GM12864 (cell line): ENCODE data around the gene LNPK.
"Not testable (repeated sequence)": the region's sequence is repeated elsewhere in the genome, so short reads cannot be mapped to it uniquely, and the experiment has no call there.

Source experiments
- DNase-seq: peaks from one replicate; pipeline ENCODE4 v3.0.0-alpha.2; 2011; ENCODE audit warnings: low read depth
- H3K4me3 ChIP-seq: 2 replicates; pipeline ENCODE4 v1.5.1; 2011; ENCODE audit warnings: mild to moderate bottlenecking, low read depth, low read length, control low read depth
- CTCF ChIP-seq: IDR thresholded peaks from 2 replicates; pipeline ENCODE4 v1.5.1; 2011; ENCODE audit warnings: low read depth, mild to moderate bottlenecking, moderate library complexity, low read length, control low read depth, inconsistent platforms; ENCODE audit errors: missing control alignments

LNPK gene

DNA sequence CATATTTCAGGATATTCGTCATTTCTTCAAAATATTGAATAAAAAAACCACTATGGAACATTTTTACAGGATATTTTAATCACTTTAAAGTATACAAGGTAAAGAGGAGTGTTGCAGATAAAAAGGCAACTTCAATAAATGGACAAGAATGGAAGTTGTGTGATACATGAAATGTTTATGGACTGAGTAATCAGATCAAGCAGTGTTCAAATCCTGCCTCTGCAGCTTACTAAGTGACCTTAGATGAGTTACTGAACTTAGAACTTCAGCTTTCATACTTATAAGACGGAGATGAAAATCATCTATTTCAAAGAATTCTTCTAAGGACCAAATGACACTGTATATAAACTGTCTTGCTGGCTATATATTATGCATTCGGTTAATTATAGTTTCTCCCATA, 87.2 kb downstream of the LNPK start:
- no peak for DNase-seq

DNA sequence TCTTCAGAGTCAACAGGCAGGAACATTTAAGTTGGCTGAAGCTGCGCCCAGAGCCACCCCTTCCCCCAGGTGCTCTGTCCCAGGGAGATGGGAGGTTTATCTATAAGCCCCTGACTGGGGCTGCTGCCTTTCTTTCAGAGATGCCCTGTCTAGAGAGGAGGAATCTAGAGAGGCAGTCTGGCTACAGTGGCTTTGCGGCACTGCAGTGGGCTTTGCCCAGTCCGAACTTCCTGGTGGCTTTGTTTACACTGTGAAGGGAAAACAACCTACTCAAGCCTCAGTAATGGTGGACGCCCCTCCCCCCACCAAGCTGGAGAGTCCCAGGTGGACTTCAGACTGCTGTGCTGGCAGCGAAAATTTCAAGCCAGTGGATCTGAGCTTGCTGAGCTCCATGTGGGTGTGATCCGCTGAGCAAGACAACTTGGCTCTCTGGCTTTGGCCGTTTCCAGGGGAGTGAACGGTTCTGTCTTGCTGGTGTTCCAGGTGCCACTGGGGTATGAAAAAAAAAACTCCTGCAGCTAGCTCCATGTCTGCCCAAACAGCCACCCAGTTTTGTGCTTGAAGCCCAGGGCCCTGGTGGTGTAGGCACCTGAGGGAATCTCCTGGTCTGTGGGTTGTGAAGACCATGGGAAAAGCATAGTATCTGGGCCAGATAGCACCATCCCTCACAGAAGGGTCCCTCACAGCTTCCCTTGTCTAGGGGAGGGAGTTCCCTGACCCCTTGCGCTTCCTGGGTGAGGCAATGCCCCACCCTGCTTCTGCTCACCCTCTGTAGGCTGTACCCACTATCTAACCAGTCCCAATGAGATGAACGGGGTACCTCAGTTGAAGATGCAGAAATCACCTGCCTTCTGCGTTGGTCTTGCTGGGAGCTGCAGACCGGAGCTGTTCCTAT, 88.0 kb downstream of the LNPK start:
- DNase-seq, H3K4me3 ChIP-seq: not testable (repeated sequence)

More for the DNA sequence above, 87.2 kb downstream of the LNPK start:
- no peak for TF ChIP-seq CTCF
- H3K4me3 ChIP-seq, result no peak overlapping the region

DNA sequence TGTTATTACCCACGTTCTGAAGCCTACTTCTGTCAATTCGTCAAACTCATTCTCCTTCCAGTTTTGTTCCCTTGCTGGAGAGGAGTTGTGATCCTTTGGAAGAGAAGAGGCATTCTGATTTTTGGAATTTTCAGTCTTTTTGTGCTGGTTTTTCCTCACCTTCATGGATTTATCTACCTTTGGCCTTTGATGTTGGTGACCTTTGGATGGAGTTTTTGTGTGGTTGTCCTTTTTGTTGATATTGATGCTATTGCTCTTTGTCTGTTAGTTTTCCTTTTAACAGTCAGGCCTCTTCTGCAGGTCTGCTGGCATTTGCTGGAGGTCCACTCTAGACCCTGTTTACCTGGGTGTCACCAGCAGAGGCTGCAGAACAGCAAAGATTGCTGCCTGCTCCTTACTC, 88.8 kb downstream of the LNPK start:
- not testable (repeated sequence) for H3K4me3 ChIP-seq, DNase-seq

GRCh38 chr2:175904035-175904434, 98.0 kb downstream of the LNPK start:
- TF ChIP-seq CTCF, result no peak
- no peak overlapping the region for H3K4me3 ChIP-seq
- no peak for DNase-seq

- no peak overlapping the region for H3K4me3 ChIP-seq
- DNase-seq, result no peak
- TF ChIP-seq CTCF, result no peak
Observed at GRCh38 chr2:175903384-175903936, 98.6 kb downstream of the LNPK start.

- DNase-seq, H3K4me3 ChIP-seq: not testable (repeated sequence)
Observed at GRCh38 chr2:175895957-175896356, 106.1 kb downstream of the LNPK start.

- no peak overlapping the region for H3K4me3 ChIP-seq
- DNase-seq, result no peak
- TF ChIP-seq CTCF, result no peak
Observed at GRCh38 chr2:175892046-175892445, 110.0 kb downstream of the LNPK start.

GRCh38 chr2:175890636-175891242, 111.3 kb downstream of the LNPK start:
- DNase-seq, result no peak
- no peak for TF ChIP-seq CTCF
- H3K4me3 ChIP-seq, result no peak overlapping the region
